GM21786 (cell line): Measurements from ENCODE around the gene NOTCH2.
"Not testable (repeated sequence)": the region's sequence is repeated elsewhere in the genome, so short reads cannot be mapped to it uniquely, and the experiment has no call there.

ENCODE experiments used
- ATAC-seq: cut with Tn5 transposase; IDR thresholded peaks from one replicate; pipeline ENCODE4 v1.9.1; 2021; ENCODE audit not compliant: unreplicated experiment

Gene NOTCH2

DNA sequence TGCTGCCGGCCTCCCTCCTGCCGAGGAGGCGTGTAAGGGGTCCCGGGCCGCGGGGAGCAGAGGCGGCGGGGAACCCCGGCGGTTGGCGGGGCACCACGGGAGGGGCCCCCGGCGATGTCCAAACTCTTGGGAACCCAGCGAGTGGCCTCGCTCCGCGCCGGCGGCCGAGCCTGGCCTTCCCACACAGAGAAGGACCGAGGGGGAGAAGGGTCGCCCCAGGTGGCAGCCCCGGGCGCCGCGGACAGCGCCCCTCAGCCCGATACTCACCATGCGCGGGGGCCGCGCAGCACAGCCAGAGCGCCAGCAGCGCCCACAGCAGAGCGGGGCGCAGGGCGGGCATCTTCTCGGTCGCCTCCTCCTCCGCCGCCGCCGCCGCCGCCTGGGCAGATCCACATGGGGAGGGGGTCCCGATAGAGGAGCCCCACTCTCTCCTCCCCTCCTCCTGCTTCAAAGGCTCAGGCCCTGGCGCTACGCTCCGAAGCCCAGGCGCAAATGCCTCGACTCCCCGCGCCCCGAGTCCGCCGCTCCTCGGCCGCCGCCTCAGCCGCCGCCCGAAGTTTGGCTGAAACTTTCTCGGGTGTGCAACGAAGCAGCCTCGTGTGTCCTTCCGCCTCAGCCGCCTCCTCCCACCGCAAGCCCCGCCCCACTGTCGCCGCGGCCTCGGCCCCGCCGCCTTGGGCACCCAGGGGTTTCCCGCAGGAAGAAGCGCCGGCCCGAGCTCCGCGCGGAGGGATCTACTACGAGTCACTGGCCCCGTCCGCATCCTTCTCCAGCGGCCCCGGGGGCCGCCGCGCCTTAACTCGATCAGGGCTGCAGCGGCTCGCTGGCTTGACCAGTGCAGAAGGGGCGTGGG, at the start of gene NOTCH2:
Gene NOTCH2, minus strand, starts transcription at position 596 of the 853 bp plus-strand sequence. Its CDS starts 256 bp downstream, at position 340.
- not testable (repeated sequence) for ATAC-seq

DNA sequence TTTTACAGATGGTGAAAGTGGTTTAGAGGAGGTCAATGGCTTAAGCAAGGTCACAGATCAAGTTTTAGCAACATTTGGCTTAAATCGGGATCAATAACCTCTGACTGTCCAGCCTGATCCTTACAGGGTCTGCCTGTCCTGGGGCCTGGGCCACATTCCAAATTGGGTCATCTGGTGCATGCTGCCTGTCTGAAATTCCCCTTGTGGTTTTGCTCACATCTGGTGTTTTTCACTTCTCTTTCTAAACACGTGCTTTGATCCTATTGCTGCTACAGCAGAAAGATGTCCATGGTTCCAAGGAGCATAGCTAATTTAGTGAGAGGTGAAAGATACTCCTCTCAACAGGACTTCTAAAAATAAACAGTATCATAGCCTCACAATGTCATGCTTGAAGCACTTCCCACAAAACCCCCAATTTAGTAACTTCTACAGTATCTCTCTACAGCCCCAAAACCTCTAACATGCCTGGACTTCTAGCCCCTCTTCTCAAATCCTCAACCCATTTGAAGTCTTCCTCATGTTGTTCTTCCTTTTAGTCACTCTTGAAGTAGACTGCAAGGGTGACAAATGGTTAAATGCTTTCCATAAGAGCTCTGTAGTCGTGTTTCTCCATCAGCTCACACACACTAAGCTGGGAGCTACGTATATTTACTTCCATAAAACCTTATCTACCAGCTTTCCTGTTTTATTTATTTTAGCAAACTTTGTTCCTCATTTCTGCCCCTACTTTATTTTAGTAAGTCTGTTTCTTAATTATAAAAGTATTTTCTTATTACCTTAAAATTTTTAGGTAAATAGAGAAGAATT, 48.1 kb upstream of the NOTCH2 start:
- peak; percentile 72 for ATAC-seq

DNA sequence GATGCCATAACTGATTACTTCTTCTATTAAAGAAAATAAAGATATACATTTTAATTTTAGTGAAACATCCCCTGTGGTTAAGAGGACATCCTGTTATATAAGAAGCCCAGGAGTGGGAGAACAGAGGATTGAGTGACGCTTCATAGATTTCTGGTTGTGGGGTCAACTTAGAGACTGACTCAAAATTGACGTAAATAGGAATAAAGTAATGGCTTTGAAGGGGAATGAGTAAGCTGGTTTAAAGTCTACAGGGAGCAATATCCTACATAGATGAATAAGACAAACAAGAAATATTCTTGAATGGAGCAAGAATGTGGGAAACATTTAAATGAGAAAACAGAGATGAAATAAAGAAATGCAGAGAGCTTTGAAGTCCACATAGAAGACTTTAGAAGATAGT, 46.6 kb upstream of the NOTCH2 start:
- ATAC-seq, result not testable (repeated sequence)

DNA sequence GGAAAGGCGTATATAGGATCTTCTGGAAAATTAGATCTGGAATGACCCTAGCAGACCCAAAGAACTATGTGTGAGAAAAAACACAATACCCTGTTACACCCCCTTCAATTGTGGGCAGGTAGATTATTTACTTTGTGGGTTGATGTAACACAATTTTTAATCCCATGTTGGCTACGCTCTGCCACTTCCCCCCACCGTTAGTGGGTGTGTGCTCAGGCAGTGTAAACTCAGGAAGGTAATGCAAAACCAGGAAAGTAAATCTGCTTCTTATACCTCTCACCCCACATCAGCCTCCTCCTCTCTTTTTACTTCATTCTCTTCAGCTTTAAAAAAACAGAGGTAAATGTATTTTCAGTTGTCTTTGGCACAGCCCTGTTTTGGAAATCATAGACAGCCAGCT, 43.7 kb upstream of the NOTCH2 start:
- ATAC-seq, result not testable (repeated sequence)

DNA sequence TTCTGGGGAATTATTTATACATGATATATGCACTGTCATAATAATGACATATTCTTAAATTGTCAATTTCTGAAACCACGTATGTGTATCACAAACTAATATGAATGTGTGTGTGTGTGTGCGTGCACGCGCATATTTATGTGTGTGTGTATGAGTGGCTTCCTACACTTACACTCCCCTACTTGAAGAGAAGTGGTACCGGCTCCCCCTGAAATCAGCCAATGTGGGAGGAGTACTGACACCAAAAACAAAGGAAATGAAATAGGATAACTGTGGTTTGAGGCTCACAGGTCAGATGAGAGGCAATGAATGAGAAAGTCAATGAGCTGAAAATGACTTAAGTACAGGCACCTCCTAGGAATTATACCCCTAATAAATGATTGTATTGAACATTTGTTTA, 42.8 kb upstream of the NOTCH2 start:
- ATAC-seq, result not testable (repeated sequence)

DNA sequence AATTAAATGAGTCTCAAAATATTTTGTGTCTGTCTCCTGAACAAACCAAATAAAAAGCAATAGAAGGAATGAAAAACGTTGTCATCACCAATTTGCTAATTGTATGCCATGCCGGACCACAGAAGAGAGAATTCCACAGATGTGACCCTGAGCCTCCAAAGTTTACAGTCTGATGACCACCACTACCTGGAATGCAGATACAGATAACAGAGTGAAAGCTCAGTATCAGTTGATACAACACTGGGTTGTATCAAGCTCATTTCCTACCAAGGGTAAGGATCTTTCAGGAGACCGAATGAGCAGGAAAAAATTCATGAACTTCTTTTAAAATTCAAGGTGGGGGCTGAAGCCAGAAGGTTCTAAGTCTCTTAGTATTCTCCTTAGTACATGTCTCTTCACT, 42.3 kb upstream of the NOTCH2 start:
- ATAC-seq, result not testable (repeated sequence)

DNA sequence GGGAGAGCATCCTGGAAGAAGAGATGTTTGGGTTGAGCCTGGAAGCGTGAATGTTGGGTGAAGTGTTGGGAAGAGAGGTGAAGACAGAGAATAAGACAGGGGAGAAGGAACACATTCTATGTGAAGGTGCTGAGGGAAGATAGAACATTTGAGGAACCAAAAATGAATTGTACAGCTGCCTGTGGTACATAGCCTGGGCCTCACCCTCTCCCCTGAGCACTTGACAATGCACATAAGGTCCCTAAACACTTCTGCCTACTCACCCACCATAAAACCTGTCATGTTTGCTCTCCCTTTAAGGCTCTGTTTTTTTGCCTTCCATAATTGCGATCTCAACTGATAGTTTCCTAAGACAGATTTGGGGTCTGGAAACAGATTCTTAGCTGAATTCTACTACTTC, 41.5 kb upstream of the NOTCH2 start:
- ATAC-seq, result not testable (repeated sequence)

DNA sequence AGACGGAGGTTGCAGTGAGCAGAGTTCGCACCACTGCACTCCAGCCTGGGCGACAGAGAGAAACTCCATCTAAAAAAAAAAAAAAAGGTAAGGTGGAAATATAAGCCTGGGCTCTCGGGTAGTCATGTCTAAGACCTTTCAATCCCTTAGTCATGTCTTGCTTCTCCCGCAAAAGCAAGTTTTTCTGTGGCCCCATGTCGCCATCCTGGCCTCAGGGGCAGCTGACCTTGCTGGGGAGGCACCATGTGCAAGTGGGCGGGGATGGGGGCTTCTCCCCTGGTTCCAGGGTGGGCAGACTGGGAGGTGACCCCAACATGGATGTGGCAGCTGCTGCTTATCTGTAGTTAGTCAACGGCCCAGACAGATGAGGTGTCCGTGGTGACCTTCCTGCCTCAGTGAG, 40.2 kb upstream of the NOTCH2 start:
- not testable (repeated sequence) for ATAC-seq

DNA sequence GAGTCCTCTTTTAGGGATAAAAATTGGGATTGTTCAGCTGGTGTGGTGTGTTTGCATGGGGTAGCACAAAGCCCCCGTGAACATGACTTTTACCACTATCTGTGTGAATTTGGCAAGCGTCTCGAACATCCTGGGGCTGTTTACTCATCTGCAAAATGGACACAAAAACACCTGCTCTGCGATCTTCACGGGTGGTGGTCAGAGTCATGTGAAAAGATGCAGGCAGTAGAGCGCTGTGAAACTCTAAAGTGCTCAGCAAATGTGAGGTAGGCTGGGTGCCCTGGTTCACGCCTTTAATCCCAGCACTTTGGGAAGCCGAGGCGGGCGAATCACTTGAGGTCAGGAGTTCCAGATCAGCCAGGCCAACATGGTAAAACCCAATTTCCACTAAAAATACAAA, 39.7 kb upstream of the NOTCH2 start:
- not testable (repeated sequence) for ATAC-seq

DNA sequence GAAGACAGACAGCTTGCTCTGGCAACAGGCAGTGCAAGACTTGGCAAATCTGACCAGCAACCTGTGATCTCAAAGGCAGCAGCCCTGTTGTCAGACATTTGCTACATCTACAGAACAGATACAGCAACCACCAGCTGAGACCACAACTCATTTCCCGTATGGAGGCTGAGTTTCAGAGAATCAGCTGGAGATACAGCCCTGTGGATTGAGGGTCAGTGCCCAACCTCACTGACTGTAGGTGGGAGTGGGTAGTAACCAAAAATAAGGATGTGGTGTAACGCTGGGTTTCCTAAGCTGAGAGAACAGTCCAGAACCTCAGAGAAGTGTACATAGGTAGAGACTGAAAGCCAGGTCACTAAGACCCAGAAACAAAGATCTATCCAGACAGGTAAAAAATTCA, 35.8 kb upstream of the NOTCH2 start:
- ATAC-seq, result not testable (repeated sequence)

DNA sequence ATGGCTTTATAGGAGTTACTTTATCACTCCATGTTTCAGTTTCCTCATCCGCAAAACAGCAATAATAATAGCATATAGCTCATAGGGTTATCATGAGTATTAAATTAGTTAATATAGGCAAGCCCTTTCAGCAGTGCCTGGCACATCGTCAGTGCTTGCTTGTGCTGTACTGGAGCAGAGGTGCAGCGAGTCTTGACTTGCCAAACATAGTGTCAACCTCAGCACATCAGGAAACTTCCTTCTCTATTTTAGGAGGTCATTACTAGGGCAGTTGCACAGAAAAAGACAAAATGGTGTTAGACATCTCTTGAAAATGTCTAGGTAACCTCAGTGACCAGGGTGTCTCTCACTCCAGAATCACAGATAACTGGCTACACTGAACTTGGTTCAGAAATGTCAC, 34.3 kb upstream of the NOTCH2 start:
- ATAC-seq, result not testable (repeated sequence)

DNA sequence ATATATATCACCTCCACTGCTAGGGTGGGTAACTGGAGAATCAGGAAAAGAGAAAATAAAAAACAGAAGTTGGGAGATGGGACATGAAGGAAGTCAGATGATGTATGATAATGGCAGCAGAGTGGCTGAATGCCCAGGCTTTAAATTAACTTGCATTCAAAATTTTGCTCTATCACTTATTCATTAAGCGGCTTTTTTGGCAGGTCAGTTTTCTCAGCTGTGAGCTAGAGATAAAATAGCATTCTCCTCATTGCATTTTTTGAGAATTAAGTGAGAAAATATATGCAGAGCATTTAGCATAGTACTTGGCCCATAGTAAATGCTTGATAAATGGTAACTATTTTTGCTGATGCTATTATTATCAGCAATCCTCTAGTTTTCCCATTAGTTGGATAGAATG, 32.1 kb upstream of the NOTCH2 start:
- not testable (repeated sequence) for ATAC-seq

DNA sequence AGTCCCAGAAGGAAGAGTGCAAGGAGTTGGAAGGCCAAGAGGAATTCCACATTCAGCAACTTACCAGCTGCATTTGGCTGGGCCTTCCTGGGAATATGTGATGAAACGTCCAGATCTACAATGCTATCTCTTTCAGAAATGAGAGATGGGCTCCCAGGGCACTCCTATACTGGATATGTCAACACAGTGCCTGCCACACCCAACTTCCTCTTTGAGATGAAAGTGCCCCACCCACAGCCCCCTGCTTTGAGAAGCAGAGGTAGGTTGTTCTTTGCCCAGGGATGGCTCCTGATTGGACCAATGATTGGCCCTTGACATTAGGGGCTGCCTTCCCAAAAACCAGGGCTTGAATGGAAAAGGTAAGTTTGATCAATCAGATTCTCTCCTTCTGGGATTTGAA, 31.1 kb upstream of the NOTCH2 start:
- not testable (repeated sequence) for ATAC-seq

DNA sequence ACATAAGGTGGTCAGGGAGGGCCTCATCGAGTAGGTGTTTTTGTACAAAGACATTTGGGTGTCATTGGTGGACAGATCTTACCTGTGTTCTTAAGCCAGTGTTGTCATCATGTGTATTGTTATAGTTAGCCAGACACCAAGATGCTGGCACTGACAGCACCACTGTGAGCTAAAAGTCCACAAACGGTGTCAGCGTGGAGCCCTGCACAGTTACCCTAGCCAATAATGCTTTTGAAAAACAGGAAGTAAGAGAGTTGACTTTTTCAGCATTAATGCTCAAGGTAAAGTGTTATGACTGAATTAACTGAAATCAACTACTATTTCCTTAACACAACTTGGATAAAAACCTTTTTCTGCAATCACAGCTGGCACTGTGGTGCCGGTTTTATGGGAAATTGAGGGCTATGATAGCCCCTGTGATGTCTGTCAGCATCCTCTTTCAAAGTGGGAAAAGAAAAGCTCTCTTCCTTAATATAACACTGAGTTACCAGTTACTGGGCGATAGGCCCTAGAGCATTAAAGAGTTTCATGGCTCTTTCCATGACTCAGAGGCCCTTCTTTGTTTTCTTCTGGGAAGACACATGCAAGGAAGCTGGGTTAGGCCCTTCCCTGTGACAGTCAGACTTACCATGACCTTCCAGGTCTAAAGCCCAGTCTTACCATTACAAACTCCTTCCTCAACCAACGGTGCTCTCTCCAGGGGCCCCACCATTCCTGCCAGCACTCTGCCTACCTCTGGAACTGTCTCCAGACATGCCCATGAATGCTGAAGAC, 29.7 kb upstream of the NOTCH2 start:
- ATAC-seq, result not testable (repeated sequence)

DNA sequence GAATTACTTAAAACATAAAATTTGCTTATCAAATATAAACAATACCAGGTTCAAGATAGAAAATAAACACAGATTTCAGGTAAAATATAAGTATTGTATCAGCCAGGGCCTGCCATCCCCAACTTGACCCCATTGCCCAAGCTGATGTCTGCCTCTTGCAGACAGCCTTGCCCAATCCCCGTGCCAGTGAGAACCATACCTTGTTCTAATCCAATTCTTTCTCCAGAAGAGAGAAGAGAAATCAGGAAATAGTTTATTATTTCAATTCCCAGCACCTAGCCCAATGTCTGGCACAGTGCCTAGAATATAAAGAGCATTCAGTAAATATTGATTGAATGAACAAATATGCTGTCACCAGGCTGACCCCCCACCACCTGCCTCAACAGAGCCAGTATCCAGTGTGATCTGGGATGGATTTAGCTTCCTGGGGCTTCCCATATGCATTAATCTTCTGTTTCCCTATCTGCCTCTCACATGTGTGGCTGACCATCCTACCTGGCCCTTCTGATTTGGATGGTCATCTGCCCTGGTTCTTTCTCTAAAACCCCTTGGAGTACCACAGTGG, 27.6 kb upstream of the NOTCH2 start:
- not testable (repeated sequence) for ATAC-seq

DNA sequence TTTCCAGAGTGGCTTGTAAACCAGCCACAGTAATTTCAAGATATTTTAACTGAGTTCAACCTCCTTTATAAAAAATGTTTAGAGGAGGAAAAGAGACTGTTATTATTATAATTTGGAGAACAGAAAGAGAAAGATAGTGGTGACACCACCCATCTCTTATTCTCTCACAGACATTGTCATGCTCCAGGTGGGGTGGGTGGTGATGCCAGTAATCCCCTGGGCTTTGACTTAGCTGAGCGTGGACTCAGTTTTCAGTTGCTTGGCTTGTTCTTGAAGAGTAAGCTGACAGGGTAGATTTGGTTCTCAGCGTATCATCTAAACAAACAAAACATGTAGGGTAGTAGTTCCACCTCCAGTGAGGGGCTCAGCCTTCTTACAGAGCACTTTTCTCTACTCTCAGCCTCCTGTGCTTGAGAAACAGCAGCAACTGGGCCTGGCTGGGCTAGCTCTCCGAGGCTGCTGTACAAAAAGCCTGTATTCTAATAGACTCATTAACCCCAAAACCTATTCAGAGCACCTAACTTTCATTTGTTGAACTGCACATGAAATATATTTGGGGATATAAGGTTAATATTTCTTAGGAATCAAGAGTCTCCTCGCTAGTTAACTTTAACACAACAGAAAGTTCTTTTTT, 24.2 kb upstream of the NOTCH2 start:
- ATAC-seq, result not testable (repeated sequence)

DNA sequence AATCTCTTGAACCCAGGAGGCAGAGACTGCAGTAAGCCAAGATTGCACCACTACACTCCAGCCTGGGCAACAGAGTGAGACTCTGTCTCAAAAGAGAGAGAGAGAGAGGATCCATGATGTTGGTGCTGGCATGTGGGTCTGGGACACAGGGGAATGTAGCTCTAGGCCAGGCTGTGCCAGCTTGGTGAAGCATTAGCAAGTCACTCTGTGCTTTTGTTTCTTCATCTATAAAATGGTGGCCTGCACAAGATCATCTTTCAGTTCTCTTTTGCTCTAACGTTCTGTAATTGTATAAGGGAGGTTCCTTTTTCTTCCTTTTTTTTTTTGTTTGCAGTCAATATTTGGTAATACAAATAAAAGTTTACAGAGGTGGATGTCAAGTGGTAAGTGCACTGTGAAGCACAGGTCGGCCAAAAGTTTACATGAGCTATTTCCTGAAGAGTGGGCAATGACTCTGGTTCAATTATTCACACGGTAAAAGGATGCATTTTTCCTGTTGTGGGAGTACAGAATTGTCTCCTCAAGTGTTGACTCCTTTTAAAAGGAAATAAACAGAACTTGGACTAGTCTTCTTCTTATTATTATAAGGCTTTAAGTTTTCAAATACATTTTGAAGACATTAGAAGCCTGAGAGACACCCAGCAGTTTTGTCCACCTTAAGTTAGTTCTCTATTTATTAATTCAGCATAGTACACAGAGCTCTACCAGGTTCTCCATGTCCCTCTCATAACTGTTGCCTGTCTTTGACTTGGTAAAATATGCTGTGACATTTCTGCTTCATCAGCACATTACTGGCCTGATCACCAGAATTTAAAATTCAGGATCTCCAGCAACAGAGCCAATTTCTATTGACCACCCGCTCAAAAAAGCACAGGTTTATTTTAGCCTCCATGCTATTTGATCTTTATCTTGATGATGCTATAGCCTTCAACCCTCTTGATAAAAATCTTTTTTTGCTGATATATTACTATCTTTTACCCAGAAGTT, 23.1 kb upstream of the NOTCH2 start:
- not testable (repeated sequence) for ATAC-seq

DNA sequence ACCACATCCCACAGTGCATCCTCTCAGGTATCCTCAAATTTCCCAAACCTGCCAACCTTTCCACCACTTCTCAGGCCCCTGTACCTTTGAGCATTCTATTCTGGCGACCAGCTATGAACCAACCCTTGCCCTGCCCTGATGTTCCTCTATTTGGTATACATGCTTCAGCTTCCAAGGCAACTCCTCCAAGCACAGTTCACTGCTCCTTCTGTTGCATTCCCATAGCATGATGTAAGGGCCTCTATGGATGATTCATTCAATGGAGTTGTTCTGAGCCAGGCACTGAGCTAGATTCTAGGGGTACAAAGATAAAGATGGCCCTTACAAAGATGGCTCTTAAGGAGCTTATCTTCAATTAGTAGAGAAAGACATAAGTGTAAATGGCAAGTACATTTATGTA, 21.4 kb upstream of the NOTCH2 start:
- ATAC-seq, result not testable (repeated sequence)

DNA sequence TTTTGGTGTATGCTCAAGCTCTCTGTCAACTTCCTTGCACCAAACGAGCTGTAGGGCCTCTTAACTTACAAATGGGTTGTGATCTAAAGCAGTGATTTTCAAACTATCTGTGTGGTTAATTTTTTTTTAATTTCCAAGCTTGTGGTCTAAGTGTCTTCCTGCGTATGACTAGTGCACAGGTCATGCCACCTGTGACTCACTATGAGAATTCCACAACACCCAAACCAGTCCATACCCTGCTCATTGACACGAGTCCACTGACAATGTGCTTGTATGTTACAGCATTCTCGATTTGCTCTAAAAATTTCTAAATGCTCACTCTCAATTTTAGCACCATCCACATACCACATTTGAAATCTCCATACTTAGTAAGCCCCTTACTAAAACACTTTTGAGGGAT, 18.5 kb upstream of the NOTCH2 start:
- ATAC-seq, result not testable (repeated sequence)
